WTC11 (cell line): Measurements from ENCODE around the gene GRIA2. TPM values are rescaled to one million over a fixed set of nuclear protein-coding genes. Genes with fewer than 3 reads are reported as not detected.

Experiments
- ATAC-seq: fragments of 200-7000 bp; cut with Tn5 transposase; 2 replicates; pipeline ENCODE4 v1.10.0; 2021; ENCODE audit warnings: mild to moderate bottlenecking, moderate library complexity
- CTCF ChIA-PET: fragments of 300-600 bp; sonication (Branson Sonifier 250); formaldehyde crosslinking; loops from one replicate; lab custom pipeline; 2021; ENCODE audit warnings: antibody characterized with exemption; lab: Charles Lee
- POLR2A ChIA-PET: fragments of 350-600 bp; sonication (Branson Sonifier 250); formaldehyde crosslinking; loops from one replicate; lab custom pipeline; 2021; ENCODE audit warnings: antibody characterized with exemption; lab: Charles Lee
- DNase-seq: peaks from one replicate; pipeline ENCODE4 v3.0.0; 2021; ENCODE audit warnings: low spot score
- H3K27ac Mint-ChIP-seq: 2 replicates; pipeline ENCODE4 v1.8.0; 2021; ENCODE audit warnings: mixed read lengths
- H3K27me3 Mint-ChIP-seq: 2 replicates; pipeline ENCODE4 v1.8.0; 2021; ENCODE audit warnings: low read depth, mild to moderate bottlenecking, moderate library complexity, mixed read lengths
- H3K36me3 Mint-ChIP-seq: 2 replicates; pipeline ENCODE4 v1.8.0; 2021; ENCODE audit warnings: mixed read lengths
- H3K4me1 Mint-ChIP-seq: 2 replicates; pipeline ENCODE4 v1.8.0; 2022; ENCODE audit warnings: mixed read lengths
- H3K4me3 Mint-ChIP-seq: 2 replicates; pipeline ENCODE4 v1.8.0; 2021; ENCODE audit warnings: mild to moderate bottlenecking, moderate library complexity, mixed read lengths
- H3K9me3 Mint-ChIP-seq: 2 replicates; pipeline ENCODE4 v1.8.0; 2021; ENCODE audit warnings: mixed read lengths
- ELF4 ChIP-seq: sonication (generic); formaldehyde crosslinking; IDR thresholded peaks from 2 replicates; pipeline ENCODE4 v1.8.1; 2022; ENCODE audit warnings: low read depth, mild to moderate bottlenecking, moderate library complexity, missing genetic modification reagents
- ESRRA ChIP-seq: sonication (generic); formaldehyde crosslinking; IDR thresholded peaks from 2 replicates; pipeline ENCODE4 v1.8.1; 2022; ENCODE audit warnings: mild to moderate bottlenecking, missing genetic modification reagents, borderline replicate concordance
- FOXJ3 ChIP-seq: sonication (generic); formaldehyde crosslinking; IDR thresholded peaks from 2 replicates; pipeline ENCODE4 v1.9.0; 2021; ENCODE audit warnings: missing genetic modification reagents, mild to moderate bottlenecking, borderline replicate concordance
- FOXK1 ChIP-seq: sonication (generic); formaldehyde crosslinking; IDR thresholded peaks from 2 replicates; pipeline ENCODE4 v1.8.0; 2022; ENCODE audit warnings: mild to moderate bottlenecking, moderate library complexity, missing genetic modification reagents
- MYBL2 ChIP-seq: sonication (generic); formaldehyde crosslinking; IDR thresholded peaks from 2 replicates; pipeline ENCODE4 v1.8.1; 2023; ENCODE audit warnings: mild to moderate bottlenecking, moderate library complexity, missing genetic modification reagents
- NFYB ChIP-seq: sonication (generic); formaldehyde crosslinking; conservative IDR thresholded peaks from 2 replicates; pipeline ENCODE4 v1.8.0; 2022; ENCODE audit warnings: low read depth, missing genetic modification reagents
- NR3C1 ChIP-seq: sonication (generic); formaldehyde crosslinking; conservative IDR thresholded peaks from 2 replicates; pipeline ENCODE4 v1.8.1; 2023; ENCODE audit warnings: low read depth, mild to moderate bottlenecking, missing genetic modification reagents
- PRRX2 ChIP-seq: fragments of 250-450 bp; sonication (Bioruptor Pico); IDR thresholded peaks from 2 replicates; pipeline ENCODE4 v1.8.0; 2021; ENCODE audit warnings: mild to moderate bottlenecking
- TP53 ChIP-seq: sonication (generic); formaldehyde crosslinking; IDR thresholded peaks from 2 replicates; pipeline ENCODE4 v1.8.1; 2023; ENCODE audit warnings: mild to moderate bottlenecking, missing genetic modification reagents
- ZNF317 ChIP-seq: sonication (generic); formaldehyde crosslinking; IDR thresholded peaks from 2 replicates; pipeline ENCODE4 v1.8.1; 2023; ENCODE audit warnings: low read depth, mild to moderate bottlenecking, moderate library complexity, missing genetic modification reagents, borderline replicate concordance
- total RNA-seq: library from RNA; stranded (reverse); gene quantifications from 3 replicates; pipeline ENCODE4 v1.2.3, GENCODE V29; 2021
- TF ChIP-seq, protein P1 (sequence below): fragments of 250-450 bp; sonication (Bioruptor Pico); IDR thresholded peaks from 2 replicates; pipeline ENCODE4 v2.1.2; 2022; ENCODE audit warnings: mild to moderate bottlenecking, moderate library complexity
- TF ChIP-seq, protein P2 (sequence below): sonication (generic); formaldehyde crosslinking; IDR thresholded peaks from 2 replicates; pipeline ENCODE4 v1.8.0; 2022; ENCODE audit warnings: mild to moderate bottlenecking, missing genetic modification reagents
- TF ChIP-seq, protein P3 (sequence below): sonication (generic); formaldehyde crosslinking; IDR thresholded peaks from 2 replicates; pipeline ENCODE4 v1.8.1; 2023; ENCODE audit warnings: mild to moderate bottlenecking, missing genetic modification reagents
- TF ChIP-seq, protein P4 (sequence below): sonication (generic); formaldehyde crosslinking; IDR thresholded peaks from 2 replicates; pipeline ENCODE4 v1.8.0; 2023; ENCODE audit warnings: missing genetic modification reagents
- TF ChIP-seq, protein P5 (sequence below): fragments of 250-450 bp; sonication (Bioruptor Pico); IDR thresholded peaks from 2 replicates; pipeline ENCODE4 v1.9.0; 2021; ENCODE audit warnings: moderate library complexity, mild to moderate bottlenecking, inconsistent platforms, borderline replicate concordance
- TF ChIP-seq, protein P6 (sequence below): sonication (generic); formaldehyde crosslinking; IDR thresholded peaks from 2 replicates; pipeline ENCODE4 v1.8.0; 2022; ENCODE audit warnings: mild to moderate bottlenecking, missing genetic modification reagents
- TF ChIP-seq, protein P7 (sequence below): sonication (generic); formaldehyde crosslinking; conservative IDR thresholded peaks from 2 replicates; pipeline ENCODE4 v1.8.1; 2023; ENCODE audit warnings: mild to moderate bottlenecking, low read depth, missing genetic modification reagents, moderate library complexity
- TF ChIP-seq, protein P8 (sequence below): sonication (generic); formaldehyde crosslinking; IDR thresholded peaks from 2 replicates; pipeline ENCODE4 v1.8.1; 2023; ENCODE audit warnings: mild to moderate bottlenecking, missing genetic modification reagents, moderate library complexity
- TF ChIP-seq, protein P9 (sequence below): sonication (generic); formaldehyde crosslinking; IDR thresholded peaks from 2 replicates; pipeline ENCODE4 v1.8.0; 2022; ENCODE audit warnings: mild to moderate bottlenecking, missing genetic modification reagents

GRIA2 gene
- total RNA-seq, 1 experiment from 2014 or later: not detected

DNA sequence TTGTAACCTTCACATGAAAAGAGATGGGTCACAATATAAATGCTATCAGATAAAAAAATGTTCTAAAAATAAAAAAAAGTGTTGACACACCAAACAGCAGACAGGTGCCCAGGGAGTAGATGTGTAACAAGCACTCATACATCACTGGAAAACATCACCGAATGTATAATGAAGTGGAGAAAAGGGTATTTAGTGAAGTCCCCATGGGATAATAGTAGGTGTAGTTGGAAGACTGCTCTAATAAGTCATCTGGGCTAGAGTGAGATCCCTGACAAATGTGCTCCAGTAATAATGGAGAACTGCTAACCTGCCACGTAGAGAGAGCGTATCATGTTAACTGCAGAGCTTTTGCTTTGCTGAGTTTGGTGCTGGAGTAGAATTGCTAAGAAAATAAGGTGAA, 152.0 kb downstream of the GRIA2 start (continued):
- TF ChIP-seq, protein P1, sequence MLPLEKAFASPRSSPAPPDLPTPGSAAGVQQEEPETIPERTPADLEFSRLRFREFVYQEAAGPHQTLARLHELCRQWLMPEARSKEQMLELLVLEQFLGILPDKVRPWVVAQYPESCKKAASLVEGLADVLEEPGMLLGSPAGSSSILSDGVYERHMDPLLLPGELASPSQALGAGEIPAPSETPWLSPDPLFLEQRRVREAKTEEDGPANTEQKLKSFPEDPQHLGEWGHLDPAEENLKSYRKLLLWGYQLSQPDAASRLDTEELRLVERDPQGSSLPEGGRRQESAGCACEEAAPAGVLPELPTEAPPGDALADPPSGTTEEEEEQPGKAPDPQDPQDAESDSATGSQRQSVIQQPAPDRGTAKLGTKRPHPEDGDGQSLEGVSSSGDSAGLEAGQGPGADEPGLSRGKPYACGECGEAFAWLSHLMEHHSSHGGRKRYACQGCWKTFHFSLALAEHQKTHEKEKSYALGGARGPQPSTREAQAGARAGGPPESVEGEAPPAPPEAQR (CRISPR knock-in tag): no peak
- TF ChIP-seq, protein P2, sequence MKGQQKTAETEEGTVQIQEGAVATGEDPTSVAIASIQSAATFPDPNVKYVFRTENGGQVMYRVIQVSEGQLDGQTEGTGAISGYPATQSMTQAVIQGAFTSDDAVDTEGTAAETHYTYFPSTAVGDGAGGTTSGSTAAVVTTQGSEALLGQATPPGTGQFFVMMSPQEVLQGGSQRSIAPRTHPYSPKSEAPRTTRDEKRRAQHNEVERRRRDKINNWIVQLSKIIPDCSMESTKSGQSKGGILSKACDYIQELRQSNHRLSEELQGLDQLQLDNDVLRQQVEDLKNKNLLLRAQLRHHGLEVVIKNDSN (CRISPR knock-in tag): no peak
- TF ChIP-seq NR3C1: no peak
- TF ChIP-seq, all 79 proteins: peak for 0

DNA sequence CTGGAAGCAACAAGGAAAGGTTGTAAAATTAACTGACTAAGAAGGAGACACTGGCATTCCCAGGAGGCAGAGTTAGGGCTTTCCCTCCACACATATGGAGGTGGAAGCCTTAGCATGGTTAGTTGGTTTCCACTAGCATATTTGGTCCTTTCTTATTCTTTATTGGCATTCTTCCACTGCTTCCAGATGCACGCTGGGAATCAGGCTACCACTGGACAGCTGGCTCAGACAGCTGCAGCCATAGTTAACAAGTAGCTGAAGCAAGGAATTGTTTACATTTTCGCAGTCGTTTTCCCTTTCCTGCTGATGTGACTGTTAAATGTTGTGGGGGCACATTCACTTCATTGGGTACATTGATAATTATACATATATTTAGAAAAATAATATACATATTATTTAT, 169.2 kb downstream of the GRIA2 start:
- DNase-seq (no peak), ATAC-seq (no peak)
- H3K4me1 Mint-ChIP-seq: peaks cover 12% of the 10 kb centered on the region
- no peaks in the 10 kb centered on the region for H3K27me3 Mint-ChIP-seq
- POLR2A ChIA-PET: no interaction called here
- H3K27ac Mint-ChIP-seq: no peak overlapping the region
- no peak for TF ChIP-seq ESRRA
- TF ChIP-seq, protein P3, sequence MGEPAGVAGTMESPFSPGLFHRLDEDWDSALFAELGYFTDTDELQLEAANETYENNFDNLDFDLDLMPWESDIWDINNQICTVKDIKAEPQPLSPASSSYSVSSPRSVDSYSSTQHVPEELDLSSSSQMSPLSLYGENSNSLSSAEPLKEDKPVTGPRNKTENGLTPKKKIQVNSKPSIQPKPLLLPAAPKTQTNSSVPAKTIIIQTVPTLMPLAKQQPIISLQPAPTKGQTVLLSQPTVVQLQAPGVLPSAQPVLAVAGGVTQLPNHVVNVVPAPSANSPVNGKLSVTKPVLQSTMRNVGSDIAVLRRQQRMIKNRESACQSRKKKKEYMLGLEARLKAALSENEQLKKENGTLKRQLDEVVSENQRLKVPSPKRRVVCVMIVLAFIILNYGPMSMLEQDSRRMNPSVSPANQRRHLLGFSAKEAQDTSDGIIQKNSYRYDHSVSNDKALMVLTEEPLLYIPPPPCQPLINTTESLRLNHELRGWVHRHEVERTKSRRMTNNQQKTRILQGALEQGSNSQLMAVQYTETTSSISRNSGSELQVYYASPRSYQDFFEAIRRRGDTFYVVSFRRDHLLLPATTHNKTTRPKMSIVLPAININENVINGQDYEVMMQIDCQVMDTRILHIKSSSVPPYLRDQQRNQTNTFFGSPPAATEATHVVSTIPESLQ: no peak
- TF ChIP-seq, protein P4, sequence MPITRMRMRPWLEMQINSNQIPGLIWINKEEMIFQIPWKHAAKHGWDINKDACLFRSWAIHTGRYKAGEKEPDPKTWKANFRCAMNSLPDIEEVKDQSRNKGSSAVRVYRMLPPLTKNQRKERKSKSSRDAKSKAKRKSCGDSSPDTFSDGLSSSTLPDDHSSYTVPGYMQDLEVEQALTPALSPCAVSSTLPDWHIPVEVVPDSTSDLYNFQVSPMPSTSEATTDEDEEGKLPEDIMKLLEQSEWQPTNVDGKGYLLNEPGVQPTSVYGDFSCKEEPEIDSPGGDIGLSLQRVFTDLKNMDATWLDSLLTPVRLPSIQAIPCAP: no peak
- TF ChIP-seq, protein P2 (CRISPR knock-in tag): no peak
- TF ChIP-seq FOXK1 (CRISPR knock-in tag): no peak
- TF ChIP-seq MYBL2 (CRISPR knock-in tag): no peak
- no peak for TF ChIP-seq TP53 (CRISPR knock-in tag)
- TF ChIP-seq, protein P5, sequence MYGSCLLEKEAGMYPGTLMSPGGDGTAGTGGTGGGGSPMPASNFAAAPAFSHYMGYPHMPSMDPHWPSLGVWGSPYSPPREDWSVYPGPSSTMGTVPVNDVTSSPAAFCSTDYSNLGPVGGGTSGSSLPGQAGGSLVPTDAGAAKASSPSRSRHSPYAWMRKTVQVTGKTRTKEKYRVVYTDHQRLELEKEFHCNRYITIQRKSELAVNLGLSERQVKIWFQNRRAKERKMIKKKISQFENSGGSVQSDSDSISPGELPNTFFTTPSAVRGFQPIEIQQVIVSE (CRISPR knock-in tag): no peak
- no peak for TF ChIP-seq ZNF317 (CRISPR knock-in tag)
- TF ChIP-seq NFYB (CRISPR knock-in tag): no peak
- peaks cover 8% of the 10 kb centered on the region for H3K9me3 Mint-ChIP-seq
- CTCF ChIA-PET: no interaction called here
- H3K36me3 Mint-ChIP-seq: peaks cover 2% of the 10 kb centered on the region; the same call in 1 of the 2 replicates
- no peak overlapping the region for H3K4me3 Mint-ChIP-seq

DNA sequence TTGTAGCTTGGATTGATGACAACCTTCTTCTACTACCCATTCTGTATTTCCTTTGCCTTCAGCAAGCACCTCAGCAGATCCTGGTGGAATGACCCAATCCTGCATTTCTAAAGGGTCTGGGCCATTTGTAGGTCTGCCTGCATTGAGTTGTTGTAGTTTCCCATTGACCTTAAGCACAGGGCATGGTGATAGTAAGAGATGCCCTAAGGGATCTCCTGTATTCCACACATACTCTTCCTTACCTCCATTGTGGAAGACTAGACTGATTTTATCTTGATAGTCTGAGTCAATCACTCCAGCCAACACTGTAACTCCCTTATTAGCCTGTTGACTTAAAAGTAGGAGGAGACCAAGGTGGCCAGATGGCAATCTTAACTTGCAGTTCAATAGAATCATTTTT, 184.5 kb downstream of the GRIA2 start:
- H3K4me1 Mint-ChIP-seq: no peaks in the 10 kb centered on the region
- CTCF ChIA-PET: no interaction called here
- no peak overlapping the region for H3K4me3 Mint-ChIP-seq
- H3K36me3 Mint-ChIP-seq: no peaks in the 10 kb centered on the region
- POLR2A ChIA-PET: no interaction called here
- no peak overlapping the region for H3K27ac Mint-ChIP-seq
- ATAC-seq (no peak), DNase-seq (no peak)
- peaks cover 20% of the 10 kb centered on the region for H3K9me3 Mint-ChIP-seq
- H3K27me3 Mint-ChIP-seq: no peaks in the 10 kb centered on the region
- TF ChIP-seq, protein P6, sequence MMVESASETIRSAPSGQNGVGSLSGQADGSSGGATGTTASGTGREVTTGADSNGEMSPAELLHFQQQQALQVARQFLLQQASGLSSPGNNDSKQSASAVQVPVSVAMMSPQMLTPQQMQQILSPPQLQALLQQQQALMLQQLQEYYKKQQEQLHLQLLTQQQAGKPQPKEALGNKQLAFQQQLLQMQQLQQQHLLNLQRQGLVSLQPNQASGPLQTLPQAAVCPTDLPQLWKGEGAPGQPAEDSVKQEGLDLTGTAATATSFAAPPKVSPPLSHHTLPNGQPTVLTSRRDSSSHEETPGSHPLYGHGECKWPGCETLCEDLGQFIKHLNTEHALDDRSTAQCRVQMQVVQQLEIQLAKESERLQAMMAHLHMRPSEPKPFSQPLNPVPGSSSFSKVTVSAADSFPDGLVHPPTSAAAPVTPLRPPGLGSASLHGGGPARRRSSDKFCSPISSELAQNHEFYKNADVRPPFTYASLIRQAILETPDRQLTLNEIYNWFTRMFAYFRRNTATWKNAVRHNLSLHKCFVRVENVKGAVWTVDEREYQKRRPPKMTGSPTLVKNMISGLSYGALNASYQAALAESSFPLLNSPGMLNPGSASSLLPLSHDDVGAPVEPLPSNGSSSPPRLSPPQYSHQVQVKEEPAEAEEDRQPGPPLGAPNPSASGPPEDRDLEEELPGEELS (CRISPR knock-in tag): no peak
- TF ChIP-seq ELF4: no peak
- TF ChIP-seq, protein P7, sequence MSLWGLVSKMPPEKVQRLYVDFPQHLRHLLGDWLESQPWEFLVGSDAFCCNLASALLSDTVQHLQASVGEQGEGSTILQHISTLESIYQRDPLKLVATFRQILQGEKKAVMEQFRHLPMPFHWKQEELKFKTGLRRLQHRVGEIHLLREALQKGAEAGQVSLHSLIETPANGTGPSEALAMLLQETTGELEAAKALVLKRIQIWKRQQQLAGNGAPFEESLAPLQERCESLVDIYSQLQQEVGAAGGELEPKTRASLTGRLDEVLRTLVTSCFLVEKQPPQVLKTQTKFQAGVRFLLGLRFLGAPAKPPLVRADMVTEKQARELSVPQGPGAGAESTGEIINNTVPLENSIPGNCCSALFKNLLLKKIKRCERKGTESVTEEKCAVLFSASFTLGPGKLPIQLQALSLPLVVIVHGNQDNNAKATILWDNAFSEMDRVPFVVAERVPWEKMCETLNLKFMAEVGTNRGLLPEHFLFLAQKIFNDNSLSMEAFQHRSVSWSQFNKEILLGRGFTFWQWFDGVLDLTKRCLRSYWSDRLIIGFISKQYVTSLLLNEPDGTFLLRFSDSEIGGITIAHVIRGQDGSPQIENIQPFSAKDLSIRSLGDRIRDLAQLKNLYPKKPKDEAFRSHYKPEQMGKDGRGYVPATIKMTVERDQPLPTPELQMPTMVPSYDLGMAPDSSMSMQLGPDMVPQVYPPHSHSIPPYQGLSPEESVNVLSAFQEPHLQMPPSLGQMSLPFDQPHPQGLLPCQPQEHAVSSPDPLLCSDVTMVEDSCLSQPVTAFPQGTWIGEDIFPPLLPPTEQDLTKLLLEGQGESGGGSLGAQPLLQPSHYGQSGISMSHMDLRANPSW: no peak
- TF ChIP-seq, protein P8, sequence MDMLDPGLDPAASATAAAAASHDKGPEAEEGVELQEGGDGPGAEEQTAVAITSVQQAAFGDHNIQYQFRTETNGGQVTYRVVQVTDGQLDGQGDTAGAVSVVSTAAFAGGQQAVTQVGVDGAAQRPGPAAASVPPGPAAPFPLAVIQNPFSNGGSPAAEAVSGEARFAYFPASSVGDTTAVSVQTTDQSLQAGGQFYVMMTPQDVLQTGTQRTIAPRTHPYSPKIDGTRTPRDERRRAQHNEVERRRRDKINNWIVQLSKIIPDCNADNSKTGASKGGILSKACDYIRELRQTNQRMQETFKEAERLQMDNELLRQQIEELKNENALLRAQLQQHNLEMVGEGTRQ: no peak
- no peak for TF ChIP-seq PRRX2
- no peak for TF ChIP-seq FOXK1 (CRISPR knock-in tag)
- no peak for TF ChIP-seq FOXJ3
- TF ChIP-seq, protein P9, sequence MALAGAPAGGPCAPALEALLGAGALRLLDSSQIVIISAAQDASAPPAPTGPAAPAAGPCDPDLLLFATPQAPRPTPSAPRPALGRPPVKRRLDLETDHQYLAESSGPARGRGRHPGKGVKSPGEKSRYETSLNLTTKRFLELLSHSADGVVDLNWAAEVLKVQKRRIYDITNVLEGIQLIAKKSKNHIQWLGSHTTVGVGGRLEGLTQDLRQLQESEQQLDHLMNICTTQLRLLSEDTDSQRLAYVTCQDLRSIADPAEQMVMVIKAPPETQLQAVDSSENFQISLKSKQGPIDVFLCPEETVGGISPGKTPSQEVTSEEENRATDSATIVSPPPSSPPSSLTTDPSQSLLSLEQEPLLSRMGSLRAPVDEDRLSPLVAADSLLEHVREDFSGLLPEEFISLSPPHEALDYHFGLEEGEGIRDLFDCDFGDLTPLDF (CRISPR knock-in tag): no peak
